Activated CD8-positive, alpha-beta memory T cell treated with anti-CD3 and anti-CD28 coated beads, Interleukin-2, amount 50 U/mL, for 24 hours (primary cell): ENCODE measurements around the gene NUP85.
"Not testable (repeated sequence)": the region's sequence is repeated elsewhere in the genome, so short reads cannot be mapped to it uniquely, and the experiment has no call there.

Experiments used
- DNase-seq: peaks from one replicate; pipeline ENCODE4 v3.0.0-alpha.2; 2020; ENCODE audit errors: extremely low read depth

The NUP85 gene

DNA sequence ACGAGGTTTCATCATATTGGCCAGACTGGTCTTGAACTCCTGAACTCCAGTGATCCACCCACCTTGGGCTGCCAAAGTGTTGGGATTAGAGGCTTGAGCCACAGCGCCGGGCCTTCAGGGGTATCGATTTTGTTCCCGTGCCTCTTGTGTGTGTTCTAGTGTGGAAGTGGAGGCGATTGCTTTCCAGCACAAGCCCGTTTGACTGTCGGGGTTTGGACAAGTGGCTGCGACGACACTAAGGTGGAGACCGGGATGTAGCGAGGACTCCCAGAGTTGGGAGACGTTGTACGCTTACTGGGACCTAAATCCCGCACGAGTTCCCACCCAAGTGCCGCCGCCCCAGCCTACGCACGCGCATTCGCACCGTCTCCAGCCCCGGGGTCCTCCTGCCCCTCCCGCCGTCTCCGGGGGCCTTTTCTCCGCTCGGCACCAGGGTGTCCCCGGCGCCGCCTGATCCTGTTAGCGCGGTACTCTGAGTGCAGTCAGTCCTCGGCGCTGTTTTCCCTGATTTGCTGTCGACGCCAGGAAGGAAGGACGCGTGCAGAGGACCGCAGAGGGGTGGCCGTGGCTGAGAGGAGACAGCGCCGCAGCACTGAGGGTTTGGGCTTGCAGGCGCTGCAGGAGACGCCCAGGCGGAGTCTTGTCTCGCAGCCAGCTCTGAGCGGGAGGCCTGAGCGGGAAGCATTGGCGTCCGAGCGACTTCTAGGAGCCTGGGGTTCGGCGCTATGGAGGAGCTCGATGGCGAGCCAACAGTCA lies at the start of gene NUP85:
Gene NUP85, plus strand, starts transcription at position 643 of the 756 bp plus-strand sequence. Its CDS starts 83 bp downstream, at position 726.
- DNase-seq, result peak; percentile 80

DNA sequence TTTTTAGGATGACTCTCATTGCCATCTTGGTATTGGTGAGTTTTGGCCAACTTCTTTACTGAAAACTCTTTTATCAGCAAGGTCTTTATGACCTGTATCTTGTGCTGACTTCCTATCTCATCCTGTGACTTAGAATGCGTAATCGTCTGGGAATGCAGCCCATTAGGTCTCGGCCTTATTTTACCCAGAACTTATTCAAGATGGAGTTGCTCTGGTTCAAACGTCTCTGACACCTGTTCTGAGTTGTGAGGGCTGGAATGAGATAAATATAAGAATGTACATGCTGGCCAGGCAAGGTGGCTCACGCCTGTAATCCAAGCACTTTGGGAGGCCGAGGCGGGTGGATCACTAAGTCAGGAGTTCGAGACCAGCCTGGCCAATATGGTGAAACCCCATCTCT lies 47.0 kb upstream of the NUP85 start:
- not testable (repeated sequence) for DNase-seq

- no peak for DNase-seq
Observed at GRCh38 chr17:75159196-75160031, 46.1 kb upstream of the NUP85 start.

GRCh38 chr17:75160211-75160610 lies 45.3 kb upstream of the NUP85 start:
- no peak for DNase-seq

DNA sequence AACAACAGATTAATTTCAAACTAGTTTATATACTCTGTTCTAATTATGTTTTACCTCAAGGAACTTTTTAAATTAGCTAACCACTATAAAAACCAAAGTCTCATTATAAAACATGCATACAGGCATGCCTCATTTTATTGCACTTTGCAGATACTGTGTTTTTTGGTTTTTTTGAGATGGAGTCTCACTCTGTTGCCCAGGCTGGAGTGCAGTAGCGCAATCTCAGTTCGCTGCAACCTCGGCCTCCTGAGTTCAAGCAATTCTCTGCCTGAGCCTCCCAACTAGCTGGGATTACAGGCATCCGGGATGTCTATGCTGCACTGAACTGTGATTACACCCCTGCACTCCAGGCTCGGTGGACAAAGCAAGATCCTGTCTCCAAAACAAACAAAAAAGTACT lies 42.4 kb upstream of the NUP85 start:
- DNase-seq, result no peak

DNA sequence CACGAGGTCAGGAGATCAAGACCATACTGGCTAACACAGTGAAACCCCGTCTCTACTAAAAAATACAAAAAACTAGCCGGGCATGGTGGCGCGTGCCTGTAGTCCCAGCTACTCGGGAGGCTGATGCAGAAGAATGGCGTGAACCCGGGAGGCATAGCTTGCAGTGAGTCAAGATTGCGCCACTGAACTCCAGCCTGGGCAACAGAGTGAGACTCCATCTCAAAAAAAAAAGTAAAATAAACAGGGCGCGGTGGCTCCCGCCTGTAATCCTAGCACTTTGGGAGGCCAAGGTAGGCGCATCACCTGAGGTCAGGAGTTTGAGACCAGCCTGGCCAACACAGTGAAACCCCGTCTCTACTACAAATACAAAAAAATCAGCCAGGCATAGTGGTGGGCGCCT lies 40.9 kb upstream of the NUP85 start:
- DNase-seq, result not testable (repeated sequence)

GRCh38 chr17:75168998-75169397 lies 36.5 kb upstream of the NUP85 start:
- DNase-seq, result no peak

DNA sequence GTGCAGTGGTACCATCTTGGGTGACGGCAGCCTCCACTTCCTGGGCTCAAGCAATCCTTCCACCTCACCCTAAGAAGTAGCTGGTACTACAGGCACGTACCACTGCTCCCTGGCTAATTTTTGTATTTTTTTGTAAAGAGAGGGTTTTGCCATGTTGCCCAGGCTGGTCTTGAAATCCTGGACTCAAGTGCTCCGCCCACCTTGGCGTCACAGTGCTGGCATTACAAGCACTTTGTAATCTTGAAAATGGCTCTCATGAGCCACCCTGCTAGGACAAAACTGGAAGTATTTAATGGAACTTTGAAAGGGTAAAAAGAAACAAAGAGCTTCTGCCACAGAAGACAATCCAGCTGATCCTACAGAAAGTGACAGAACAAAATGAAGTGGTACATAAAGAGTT lies 32.0 kb upstream of the NUP85 start:
- no peak for DNase-seq

GRCh38 chr17:75174996-75175395 lies 30.5 kb upstream of the NUP85 start:
- DNase-seq, result no peak

DNA sequence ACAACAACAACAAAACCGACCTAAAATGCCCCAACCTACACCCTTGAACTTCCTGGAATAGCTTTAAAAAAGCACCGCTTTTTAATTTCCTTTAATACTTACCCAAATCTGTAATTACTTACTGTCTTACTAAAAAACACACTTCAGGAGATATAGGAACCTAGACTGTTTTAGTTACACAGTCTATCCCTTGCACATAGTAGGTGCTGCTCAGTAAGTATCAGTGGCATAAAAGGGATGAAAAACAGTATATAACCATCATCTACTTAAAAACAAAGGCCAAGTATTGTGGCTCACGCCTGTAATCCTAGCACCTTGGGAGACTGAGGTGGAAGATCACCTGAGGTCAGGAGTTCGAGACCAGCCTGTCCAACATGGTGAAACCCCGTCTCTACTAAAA lies 28.9 kb upstream of the NUP85 start:
- no peak for DNase-seq

DNA sequence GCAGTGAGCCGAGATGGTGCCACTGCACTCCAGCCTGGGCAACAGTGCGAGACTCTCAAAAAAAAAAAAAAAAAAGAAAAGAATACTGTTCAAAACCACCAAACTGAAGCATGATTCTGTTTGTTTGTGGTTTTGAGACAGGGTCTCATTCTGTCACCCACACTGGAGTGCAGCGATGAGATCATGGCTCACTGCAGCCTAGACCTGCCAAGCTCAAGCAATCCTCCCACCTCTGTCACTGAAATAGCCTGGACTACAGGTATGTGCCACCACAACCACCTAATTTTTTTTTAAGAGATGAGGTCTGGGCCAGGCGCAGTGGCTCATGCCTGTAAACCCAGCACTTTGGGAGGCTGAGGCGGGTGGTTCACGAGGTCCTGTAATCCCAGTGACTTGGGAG lies 27.0 kb upstream of the NUP85 start:
- no peak for DNase-seq

DNA sequence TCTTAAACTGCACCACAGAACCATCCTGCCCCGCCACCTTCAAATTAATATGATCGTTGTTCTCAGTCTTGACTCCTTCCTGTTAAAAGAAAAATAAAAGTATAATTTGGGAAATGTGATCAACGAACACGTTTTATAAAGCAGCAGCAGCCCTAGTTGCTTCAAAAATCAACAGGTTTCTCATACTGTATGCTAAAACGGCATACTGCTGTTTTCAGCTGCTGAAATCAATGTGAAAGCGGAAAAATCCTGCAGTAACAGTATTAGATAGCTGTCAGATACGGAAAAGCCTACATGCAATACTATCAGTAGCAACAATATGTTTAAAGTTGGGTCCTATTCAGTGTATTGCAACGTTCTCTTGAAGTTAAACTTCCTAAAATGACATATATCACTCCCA lies 24.4 kb upstream of the NUP85 start:
- no peak for DNase-seq

- no peak for DNase-seq
Observed at GRCh38 chr17:75181608-75182318, 23.7 kb upstream of the NUP85 start.

DNA sequence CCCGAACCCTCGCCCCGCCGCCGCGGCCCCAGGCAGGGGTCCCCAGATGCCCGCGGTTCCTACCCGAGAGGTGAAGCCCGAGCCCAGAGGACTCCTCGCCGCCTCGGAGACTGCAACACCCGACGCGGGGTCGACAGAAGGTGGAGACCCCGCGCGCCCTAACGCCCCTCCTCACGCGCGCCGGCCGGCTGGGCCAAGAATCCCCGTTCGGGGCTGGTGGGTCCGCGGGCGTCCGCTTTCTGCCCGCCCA lies 23.2 kb upstream of the NUP85 start:
- DNase-seq, result no peak

- peak; percentile 85 for DNase-seq
Observed at GRCh38 chr17:75182569-75183436, 22.7 kb upstream of the NUP85 start, which contains the start of gene SUMO2. Gene SUMO2, minus strand, starts transcription at chr17:75182959. Its CDS starts 125 bp downstream, at chr17:75182834.

DNA sequence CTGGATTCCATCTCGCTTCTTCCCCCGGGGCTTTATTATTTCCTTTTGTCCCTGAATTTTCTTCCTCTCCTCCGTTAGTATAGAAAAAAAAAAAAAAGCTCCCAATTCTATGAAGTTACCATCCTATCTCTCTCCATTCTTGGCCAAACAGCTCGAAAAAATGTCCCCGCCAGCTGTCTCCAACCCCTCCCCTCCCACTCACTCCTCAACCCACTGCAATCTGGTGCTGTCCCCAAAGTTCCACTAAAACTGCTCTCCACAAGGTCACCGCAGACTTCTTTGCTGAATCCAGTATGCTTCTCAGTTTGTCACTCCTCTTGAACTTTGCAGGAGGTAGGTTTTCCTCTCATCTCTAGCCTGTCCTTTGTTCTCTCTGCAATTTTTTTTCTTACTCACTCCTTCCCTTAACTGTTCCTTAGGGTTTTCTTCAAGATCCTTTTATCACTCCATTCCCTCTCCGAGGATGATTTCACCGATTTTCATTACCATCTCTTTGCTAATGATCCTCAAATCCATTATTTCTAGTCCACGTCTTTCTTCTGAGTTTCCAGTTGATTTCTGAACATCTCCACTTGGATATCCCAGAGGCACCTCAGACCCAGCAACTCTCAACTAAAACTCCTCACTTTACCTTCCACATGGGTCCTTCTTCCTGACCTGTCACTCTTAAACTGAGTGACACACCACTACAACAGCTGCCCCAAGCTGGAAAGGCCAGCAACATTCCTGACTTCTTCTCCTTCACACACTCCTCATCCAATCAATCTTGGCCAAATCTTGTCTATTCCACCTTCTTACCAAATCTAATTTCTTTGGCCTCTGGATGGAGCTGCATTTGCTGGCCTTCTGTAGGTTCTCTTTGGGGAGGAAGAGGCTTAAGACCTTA lies 21.2 kb upstream of the NUP85 start:
- no peak for DNase-seq

- DNase-seq, result no peak
Observed at GRCh38 chr17:75188614-75189013, 16.9 kb upstream of the NUP85 start.

DNA sequence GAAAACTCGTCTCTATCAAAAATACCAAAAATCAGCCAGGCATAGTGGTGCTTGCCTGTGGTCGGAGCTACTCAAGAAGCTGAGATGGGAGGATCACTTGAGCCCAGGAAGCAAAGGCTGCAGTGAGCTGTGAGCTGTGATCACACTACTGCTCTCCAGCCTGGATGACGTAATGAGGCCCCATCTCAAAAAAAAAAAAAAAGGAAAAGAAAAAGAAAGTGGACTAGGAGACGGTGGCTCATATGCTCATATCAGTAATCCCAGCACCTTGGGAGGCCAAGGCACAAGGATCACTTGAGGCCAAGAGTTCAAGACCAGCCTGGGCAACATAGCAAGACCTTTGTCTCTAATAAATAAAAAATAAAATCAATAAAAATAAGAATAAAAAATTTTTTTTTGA lies 13.9 kb upstream of the NUP85 start:
- DNase-seq, result no peak

GRCh38 chr17:75194879-75195278 lies 10.6 kb upstream of the NUP85 start:
- no peak for DNase-seq

- no peak for DNase-seq
Observed at GRCh38 chr17:75199886-75200618, 5.4 kb upstream of the NUP85 start.
